ENCODE measurements around the gene GBP1.

DNA sequence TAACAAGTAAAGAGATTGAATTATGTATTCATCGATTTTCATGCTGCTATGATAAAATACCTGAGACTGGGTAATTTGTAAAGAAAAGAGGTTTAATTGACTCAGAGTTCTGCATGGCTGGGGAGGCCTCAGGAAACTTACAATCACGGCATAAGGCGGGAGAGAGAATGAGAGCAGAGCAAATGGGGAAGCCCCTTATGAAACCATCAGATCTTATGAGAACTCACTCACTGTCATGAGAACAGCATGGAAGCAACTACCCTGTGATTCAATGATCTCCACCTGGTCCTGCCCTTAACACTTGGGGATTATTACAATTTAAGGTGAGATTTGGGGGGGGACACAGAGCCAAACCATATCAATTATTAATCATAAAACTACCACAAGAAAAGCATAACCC lies 39.1 kb downstream of the GBP1 start:
- TF ChIP-seq, protein P1, sequence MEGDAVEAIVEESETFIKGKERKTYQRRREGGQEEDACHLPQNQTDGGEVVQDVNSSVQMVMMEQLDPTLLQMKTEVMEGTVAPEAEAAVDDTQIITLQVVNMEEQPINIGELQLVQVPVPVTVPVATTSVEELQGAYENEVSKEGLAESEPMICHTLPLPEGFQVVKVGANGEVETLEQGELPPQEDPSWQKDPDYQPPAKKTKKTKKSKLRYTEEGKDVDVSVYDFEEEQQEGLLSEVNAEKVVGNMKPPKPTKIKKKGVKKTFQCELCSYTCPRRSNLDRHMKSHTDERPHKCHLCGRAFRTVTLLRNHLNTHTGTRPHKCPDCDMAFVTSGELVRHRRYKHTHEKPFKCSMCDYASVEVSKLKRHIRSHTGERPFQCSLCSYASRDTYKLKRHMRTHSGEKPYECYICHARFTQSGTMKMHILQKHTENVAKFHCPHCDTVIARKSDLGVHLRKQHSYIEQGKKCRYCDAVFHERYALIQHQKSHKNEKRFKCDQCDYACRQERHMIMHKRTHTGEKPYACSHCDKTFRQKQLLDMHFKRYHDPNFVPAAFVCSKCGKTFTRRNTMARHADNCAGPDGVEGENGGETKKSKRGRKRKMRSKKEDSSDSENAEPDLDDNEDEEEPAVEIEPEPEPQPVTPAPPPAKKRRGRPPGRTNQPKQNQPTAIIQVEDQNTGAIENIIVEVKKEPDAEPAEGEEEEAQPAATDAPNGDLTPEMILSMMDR (IDR thresholded peaks at IDR 0.05): no peak
- no peak for TF ChIP-seq POLR2A (IDR thresholded peaks at IDR 0.05)
